Bladder microvascular endothelial cell (primary cell): Measurements from ENCODE around the gene PRSS48. TPM values are rescaled to one million over a fixed set of nuclear protein-coding genes. Genes with fewer than 3 reads are reported as not detected.

Experiments used
- total RNA-seq: library from RNA; depleted of rRNA; stranded (reverse); fragments of >200 nt; gene quantifications from 2 replicates; pipeline ENCODE4 v1.2.3, GENCODE V29; 2014

PRSS48 gene
- total RNA-seq, result not detected in 2 replicates

GRCh38 chr4:151276787-151277562, at the start of gene PRSS48:
PRSS48 (plus strand) TSS chr4:151277161; CDS start chr4:151277173, 12 bp downstream.

GRCh38 chr4:151325111-151325948, 48.4 kb downstream of the PRSS48 start, which contains the start of gene SH3D19:
SH3D19 (minus strand) TSS chr4:151325605; CDS start chr4:151325352, 253 bp downstream.

Other genes starting within 250 kb of the PRSS48 start
- 1,519 and 1,934 TPM in 2 replicates for gene RPS3A, start 177.5 kb upstream of the PRSS48 start, total RNA-seq
- gene SH3D19, start 48.4 kb downstream of the PRSS48 start, total RNA-seq, result 31.4 and 59.7 TPM in 2 replicates
- gene FHIP1A, start 132.0 kb downstream of the PRSS48 start, total RNA-seq, result 0.13 and 0.16 TPM in 2 replicates